ENCODE data around the gene GRK4.

GRK4 gene

GRCh38 chr4:3074846-3075651 lies 111.7 kb downstream of the GRK4 start:
- DNase-seq = peak; percentile 18

GRCh38 chr4:3075652-3075981 lies 112.2 kb downstream of the GRK4 start:
- DNase-seq = no peak

DNA sequence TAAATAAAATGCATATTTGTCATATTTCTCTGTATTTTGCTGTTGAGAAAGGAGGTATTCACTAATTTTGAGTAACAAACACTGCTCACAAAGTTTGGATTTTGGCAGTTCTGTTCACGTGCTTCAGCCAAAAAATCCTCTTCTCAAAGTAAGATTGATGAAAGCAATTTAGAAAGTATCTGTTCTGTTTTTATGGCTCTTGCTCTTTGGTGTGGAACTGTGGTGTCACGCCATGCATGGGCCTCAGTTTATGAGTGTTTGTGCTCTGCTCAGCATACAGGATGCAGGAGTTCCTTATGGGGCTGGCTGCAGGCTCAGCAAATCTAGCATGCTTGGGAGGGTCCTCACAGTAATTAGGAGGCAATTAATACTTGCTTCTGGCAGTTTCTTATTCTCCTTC lies 114.4 kb downstream of the GRK4 start:
- DNase-seq = no peak

- DNase-seq = no peak
Measured at GRCh38 chr4:3079694-3080123, 116.3 kb downstream of the GRK4 start.

DNA sequence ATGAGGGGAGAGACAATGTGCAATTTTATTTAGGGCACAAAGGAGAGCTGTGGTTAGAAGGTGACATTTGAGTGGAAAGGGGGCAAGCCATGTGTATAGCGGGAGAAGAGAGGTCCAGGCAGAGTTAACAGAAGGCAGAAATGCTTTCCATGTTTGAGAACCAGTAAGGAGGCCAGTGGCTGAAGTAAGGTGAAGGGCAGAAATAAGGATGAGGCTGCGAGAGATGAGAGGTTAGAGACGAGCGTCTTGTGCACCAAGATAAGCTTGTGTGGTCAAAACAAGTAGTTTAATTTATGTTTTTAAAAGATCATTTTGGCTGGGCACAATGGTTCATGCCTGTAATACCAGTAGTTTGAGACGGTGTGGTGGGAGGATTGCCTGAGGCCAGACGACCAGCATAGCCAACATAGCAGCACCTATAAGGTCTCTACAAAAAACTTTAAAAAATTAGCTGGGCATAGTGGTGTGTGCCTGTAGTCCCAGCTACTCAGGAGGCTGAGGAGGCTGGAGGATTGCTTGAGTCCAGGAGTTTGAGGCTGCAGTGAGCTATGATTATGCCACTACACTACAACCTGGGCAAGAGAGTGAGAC lies 119.6 kb downstream of the GRK4 start:
- no peak for DNase-seq

DNA sequence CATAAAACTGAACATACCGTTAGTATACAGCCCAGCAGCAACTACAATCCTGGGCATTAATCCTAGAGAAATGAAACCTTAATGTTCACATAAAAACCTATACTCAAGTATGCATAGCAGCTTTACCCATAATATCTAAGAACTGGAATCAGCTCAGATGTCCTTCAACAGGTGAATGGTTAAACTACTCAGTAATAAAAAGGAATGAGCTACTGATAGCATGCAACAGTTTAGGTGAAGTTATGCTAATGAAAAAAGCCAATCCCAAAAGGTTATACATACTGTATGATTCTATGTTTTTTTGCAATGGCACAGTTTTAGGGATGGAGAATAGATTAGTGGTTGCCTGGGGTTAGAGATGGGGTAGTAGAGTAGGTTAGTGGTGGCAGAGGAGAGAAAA lies 120.4 kb downstream of the GRK4 start:
- no peak for DNase-seq

GRCh38 chr4:3085948-3086670 lies 122.7 kb downstream of the GRK4 start:
- DNase-seq = no peak

- no peak for DNase-seq
Measured at GRCh38 chr4:3087115-3087797, 123.9 kb downstream of the GRK4 start.
